ENCODE measurements around the gene MAMDC2. TPM values are rescaled to one million over a fixed set of nuclear protein-coding genes. Genes with fewer than 3 reads are reported as not detected.

The MAMDC2 gene
- total and polyA plus RNA-seq, 2 of the 8 experiments (the other 6 are each of a cell fraction or from before 2014, with no cell fraction given): 6.1 to 15.4 TPM

GRCh38 chr9:70257991-70258691 is 214.5 kb downstream of the MAMDC2 start:
- no peak overlapping the region for H3K14ac ChIP-seq (ENCODE audit: insufficient read length)
- WGBS, 2 experiments (ENCODE audit: extremely low coverage in 1 of 2, insufficient coverage in 1 of 2, insufficient read length in 1 of 2, insufficient replicate concordance in 2 of 2, low coverage in 1 of 2, low lambda C conversion rate in 2 of 2, missing lambda C conversion rate in 1 of 2): 27% methylated on average over 26 of the region's 27 CpGs; no CpG with 5 or more reads in 1 of the 2 experiments
- POLR2A ChIA-PET (ENCODE audit: partially characterized antibody): interaction anchor here (0.7 to 1.5 kb wide), 6 partner anchors 9 to 38 kb away, joined by 3 to 6 read pairs (median 3); no protein-coding TSS in a partner anchor
- TF ChIP-seq TEAD4 (IDR thresholded peaks at IDR 0.05; ENCODE audit: low read depth, low read length) (peak; percentile 52; the same call in 1 of the 2 replicates), MAX (IDR thresholded peaks at IDR 0.05) (peak; percentile 72), YY1 (IDR thresholded peaks at IDR 0.05; ENCODE audit: low read depth, low read length) (0 out of 2 replicates have a peak, but pooled peaks have one; percentile 0), CTCF (IDR thresholded peaks at IDR 0.05; ENCODE audit: control extremely low read depth in 1 of 3, insufficient read depth in 1 of 3, low read depth in 1 of 3, low read length in 3 of 3) (no peak)

More at GRCh38 chr9:70257991-70258691, 214.5 kb downstream of the MAMDC2 start:
- CTCF ChIA-PET (ENCODE audit: partially characterized antibody): interaction anchor here (0.6 to 1.2 kb wide), 4 partner anchors 33 to 401 kb away, joined by 3 to 5 read pairs (median 4); no protein-coding TSS in a partner anchor
- Histone ChIP-seq H4K91ac (replicated peaks; ENCODE audit: insufficient read length, low read length) (peak overlapping the region; percentile 13), H3K27me3 (replicated peaks in 1 of 4; ENCODE audit: control insufficient read depth in 3 of 4, extremely low read depth in 1 of 4, insufficient read depth in 3 of 4, low read length in 3 of 4) (no peaks in the 10 kb centered on the region), H3K36me3 (ENCODE audit: control insufficient read depth in 2 of 4, insufficient read depth in 4 of 4, low read length in 3 of 4) (peaks cover 0 to 6% (median 0%) of the 10 kb centered on the region in 4 experiments; a peak in 1 of 8 replicates), H3K79me2 (ENCODE audit: control insufficient read depth in 1 of 2, insufficient read depth in 2 of 2, low read length in 2 of 2) (peaks cover 9 to 41% of the 10 kb centered on the region in 2 experiments), H3K9ac (replicated peaks in 1 of 4; ENCODE audit: extremely low read depth in 1 of 4, low read depth in 3 of 4, low read length in 3 of 4) (peak overlapping the region in 3 of 4 experiments; percentile 58 to 85 (median 68); a peak in 6 of 7 replicates), H2AFZ (ENCODE audit: low read length) (peak overlapping the region; percentile 84), H3K23me2 (ENCODE audit: low read depth, low read length) (no peaks in the 10 kb centered on the region; the same call in 1 of the 2 replicates), H3K4ac (replicated peaks; ENCODE audit: insufficient read length, low read depth, low read length) (no peak overlapping the region), H3K23ac (ENCODE audit: insufficient read length) (no peak overlapping the region), H3K27ac (ENCODE audit: low read depth, low read length) (peak overlapping the region; percentile 30; the same call in 1 of the 2 replicates), H3K9me3 (ENCODE audit: insufficient read depth in 2 of 2, low read depth in 1 of 2, low read length in 1 of 2) (no peaks in the 10 kb centered on the region), H3K4me3 (ENCODE audit: extremely low read depth in 1 of 4, insufficient read depth in 2 of 4, low read depth in 3 of 4, low read length in 4 of 4) (peak overlapping the region; percentile 80 to 96 (median 92)), H4K5ac (ENCODE audit: insufficient read length, low read depth, low read length) (peak overlapping the region; percentile 10), H3K79me1 (ENCODE audit: low read depth, low read length) (no peaks in the 10 kb centered on the region; the same call in 1 of the 2 replicates), H3K56ac (replicated peaks; ENCODE audit: insufficient read length, low read depth, low read length) (no peak overlapping the region), H2BK120ac (replicated peaks; ENCODE audit: low read depth, low read length) (no peak overlapping the region), H2BK20ac (ENCODE audit: low read length) (peak overlapping the region; percentile 49; the same call in 1 of the 2 replicates), H4K8ac (ENCODE audit: extremely low read depth, insufficient read depth, low read length) (no peak overlapping the region), H2BK12ac (ENCODE audit: low read depth, low read length) (no peak overlapping the region), H3K4me1 (replicated peaks in 1 of 4; ENCODE audit: control insufficient read depth in 3 of 4, insufficient read depth in 4 of 4, low read length in 3 of 4) (peaks cover 0 to 4% (median 2%) of the 10 kb centered on the region in 4 experiments; a peak in 3 of 7 replicates), H2BK15ac (ENCODE audit: low read length) (no peak overlapping the region), H3K18ac (ENCODE audit: extremely low read depth, low read length) (0 out of 2 replicates have a peak overlapping the region, but pooled peaks have one; percentile 36), H2AK5ac (ENCODE audit: low read depth, low read length) (no peak overlapping the region), H4K20me1 (replicated peaks in 1 of 2; ENCODE audit: control insufficient read depth in 1 of 2, insufficient read depth in 2 of 2, low read length in 2 of 2) (peaks cover 6 to 7% of the 10 kb centered on the region in 2 experiments), H3K4me2 (ENCODE audit: insufficient read depth in 1 of 2, low read depth in 2 of 2, low read length in 2 of 2) (peak overlapping the region; percentile 81 to 86), H2BK5ac (ENCODE audit: low read depth, low read length) (0 out of 2 replicates have a peak overlapping the region, but pooled peaks have one; percentile 72)
- no peak for DNase-seq (ENCODE audit: low read depth in 1 of 2, low spot score in 2 of 2)
- FAIRE-seq: no peak

All from H1 (cell line).